HG02938 (cell line): Measurements from ENCODE around the gene FBXO44.

ENCODE experiments used
- ATAC-seq: cut with Tn5 transposase; IDR thresholded peaks from one replicate; pipeline ENCODE4 v1.9.1; 2021; ENCODE audit warnings: mild to moderate bottlenecking, moderate library complexity; ENCODE audit not compliant: unreplicated experiment

FBXO44 gene

GRCh38 chr1:11706292-11706691 lies 51.6 kb downstream of the FBXO44 start:
- no peak for ATAC-seq

- ATAC-seq, result no peak
Measured at GRCh38 chr1:11707621-11708276, 53.1 kb downstream of the FBXO44 start.

- no peak for ATAC-seq
Measured at GRCh38 chr1:11708554-11709350, 54.1 kb downstream of the FBXO44 start.

- ATAC-seq, result no peak
Measured at GRCh38 chr1:11711490-11711889, 56.8 kb downstream of the FBXO44 start.

GRCh38 chr1:11712285-11712684 lies 57.6 kb downstream of the FBXO44 start:
- ATAC-seq, result no peak
